Large intestine (tissue), 12 donors: ENCODE measurements around the gene ZNF287. TPM values are rescaled to one million over a fixed set of nuclear protein-coding genes. Genes with fewer than 3 reads are reported as not detected.

Source experiments
- DNase-seq, 2 donors: peaks; one replicate each; pipeline versions ENCODE4 v3.0.0 to v3.0.0-alpha.2; 2013
- H3K27ac ChIP-seq: one replicate; pipeline ENCODE4 v1.5.1; 2013; ENCODE audit warnings: low read length
- H3K27me3 ChIP-seq: 2 replicates; pipeline ENCODE4 v1.6.1; 2013; ENCODE audit warnings: low read length; ENCODE audit not compliant: control insufficient read depth, insufficient read depth
- H3K36me3 ChIP-seq: 2 replicates; pipeline ENCODE4 v1.6.1; 2013; ENCODE audit warnings: low read length; ENCODE audit not compliant: control insufficient read depth, insufficient read depth
- H3K4me1 ChIP-seq: one replicate; pipeline ENCODE4 v1.6.1; 2013; ENCODE audit warnings: low read length; ENCODE audit not compliant: control insufficient read depth, insufficient read depth
- H3K4me3 ChIP-seq: one replicate; pipeline ENCODE4 v1.5.1; 2013; ENCODE audit warnings: low read length
- H3K9me3 ChIP-seq: one replicate; pipeline ENCODE4 v1.6.1; 2013; ENCODE audit warnings: mild to moderate bottlenecking, low read depth, low read length, moderate library complexity; ENCODE audit not compliant: control insufficient read depth
- WGBS: methylation state at CpG from one replicate; pipeline ENCODE4 v1.1.5; 2013; ENCODE audit warnings: low lambda C conversion rate; ENCODE audit not compliant: insufficient coverage; 5-methylcytosine and 5-hydroxymethylcytosine counted together
- long read RNA-seq, 11 donors: transcript quantifications; one replicate each; lab custom pipeline, GENCODE V29; 2026
- polyA plus RNA-seq: library from polyadenylated mRNA; unstranded; fragments of 120-200 nt; gene quantifications from one replicate; pipeline ENCODE4 v1.2.1, GENCODE V29; 2013

ZNF287 gene
- 3.7 TPM for polyA plus RNA-seq
- long read RNA-seq, donor 1, result 0 reads
- long read RNA-seq, donor 2, partial matches to known transcripts, result 0 of 3 reads
- long read RNA-seq, donor 2, other reads (novel, unspliced or antisense), result 0 of 3 reads
- long read RNA-seq, donor 3, result 0 reads
- long read RNA-seq, donor 4, result 0 reads
- long read RNA-seq, donor 5, partial matches to known transcripts, result 0 of 1 reads
- long read RNA-seq, donor 5, other reads (novel, unspliced or antisense), result 0 of 1 reads
- long read RNA-seq, donor 6, result 0 reads
- long read RNA-seq, donor 7, partial matches to known transcripts, result 0 of 2 reads
- long read RNA-seq, donor 7, other reads (novel, unspliced or antisense), result 0 of 2 reads
- long read RNA-seq, donor 8, partial matches to known transcripts, result 0 of 1 reads
- long read RNA-seq, donor 8, other reads (novel, unspliced or antisense), result 0 of 1 reads
- long read RNA-seq, donor 9, result 0 reads
- long read RNA-seq, donor 10, partial matches to known transcripts, result 0 of 2 reads
- long read RNA-seq, donor 10, other reads (novel, unspliced or antisense), result 0 of 2 reads
- long read RNA-seq, donor 11, partial matches to known transcripts, result 0 of 1 reads
- long read RNA-seq, donor 11, other reads (novel, unspliced or antisense), result 0 of 1 reads

DNA sequence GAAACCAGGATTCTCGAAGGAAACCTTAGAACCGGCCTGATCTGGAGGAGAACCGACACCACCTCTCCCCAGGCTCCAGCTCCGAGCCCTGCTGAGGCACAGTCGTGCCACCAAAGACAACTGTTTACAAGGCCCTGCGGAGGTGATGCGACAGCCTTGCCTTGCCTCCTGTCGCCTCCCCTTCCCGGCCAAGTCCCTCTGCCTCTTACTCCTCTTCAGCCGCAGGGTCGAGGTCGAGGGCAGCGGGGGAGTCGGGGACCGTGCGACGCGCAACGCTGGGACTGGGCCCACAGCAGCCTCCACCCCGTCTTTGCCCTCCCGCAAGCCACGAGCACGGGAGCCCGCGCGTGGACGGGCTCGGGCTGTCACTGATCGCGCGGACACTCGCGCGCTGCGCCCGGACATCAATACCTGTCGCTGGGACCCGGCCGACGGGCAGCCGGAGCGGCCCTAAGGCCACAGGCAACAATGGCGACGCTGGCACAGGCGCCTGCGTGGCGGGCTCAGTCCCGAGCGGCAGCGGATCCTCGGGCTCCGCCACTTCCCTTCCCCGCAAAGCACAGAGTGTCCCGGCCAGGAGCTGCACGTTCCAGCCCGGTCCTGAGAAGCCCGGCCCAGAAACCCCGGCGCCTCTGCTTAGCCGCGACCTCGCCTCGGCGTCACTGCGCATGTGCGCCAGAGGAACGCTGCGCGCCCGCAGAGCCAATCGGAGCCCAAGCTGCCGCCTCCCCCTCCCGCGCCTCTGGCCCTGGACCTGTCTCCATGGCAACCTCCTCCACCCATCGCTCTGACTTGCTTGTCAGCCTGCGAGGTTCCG, at the start of gene ZNF287:
Gene ZNF287, minus strand, starts transcription at position 664 of the 817 bp plus-strand sequence. CDS start 1,473 bp downstream, outside the sequence.
- H3K4me1 ChIP-seq, result peaks cover 2% of the 10 kb centered on the region
- peak; percentile 90 for DNase-seq
- H3K9me3 ChIP-seq, result no peaks in the 10 kb centered on the region
- peak within 1 kb of the TSS; percentile 82 for H3K4me3 ChIP-seq
- H3K36me3 ChIP-seq, result peaks cover 9% of the 10 kb centered on the region
- peak within 1 kb of the TSS; percentile 29 for H3K27ac ChIP-seq
- H3K27me3 ChIP-seq, result peaks cover 7% of the 10 kb centered on the region
- no CpG with 5 or more reads among the region's 77 CpGs for WGBS

GRCh38 chr17:16617481-16618060, 48.6 kb upstream of the ZNF287 start:
- Histone ChIP-seq H3K9me3 (peaks cover 33% of the 10 kb centered on the region), H3K36me3 (no peaks in the 10 kb centered on the region), H3K27me3 (no peaks in the 10 kb centered on the region), H3K4me1 (no peaks in the 10 kb centered on the region), H3K27ac (no peak overlapping the region), H3K4me3 (no peak overlapping the region)
- WGBS, result no CpG with 5 or more reads among the region's 53 CpGs
- no peak for DNase-seq

DNA sequence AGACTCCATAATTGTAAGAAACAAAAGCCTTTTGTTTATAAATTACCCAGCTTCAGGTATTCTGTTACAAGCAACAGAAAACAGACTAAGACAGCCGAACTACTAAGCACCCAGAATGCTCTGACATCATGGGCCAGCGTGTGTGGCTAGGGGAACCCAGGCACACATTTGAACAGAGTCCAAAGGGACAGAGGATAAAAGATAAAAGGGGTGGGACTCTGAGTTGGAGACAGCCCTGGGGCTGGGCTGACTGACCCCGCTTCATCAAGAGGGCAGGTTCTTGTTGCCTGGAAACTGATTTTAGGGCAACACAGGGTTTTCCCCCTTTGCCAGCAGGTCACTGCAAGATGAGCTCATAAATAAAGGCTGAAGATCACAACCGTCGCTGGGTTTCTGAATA, 30.5 kb upstream of the ZNF287 start:
- peaks cover 11% of the 10 kb centered on the region for H3K4me1 ChIP-seq
- no CpG with 5 or more reads among the region's 5 CpGs for WGBS
- no peak overlapping the region for H3K4me3 ChIP-seq
- no peaks in the 10 kb centered on the region for H3K27me3 ChIP-seq
- DNase-seq, result peak; percentile 78 to 93
- H3K27ac ChIP-seq, result no peak overlapping the region
- no peaks in the 10 kb centered on the region for H3K36me3 ChIP-seq
- peaks cover 2% of the 10 kb centered on the region for H3K9me3 ChIP-seq

- Histone ChIP-seq H3K9me3 (peaks cover 2% of the 10 kb centered on the region), H3K4me3 (no peak overlapping the region), H3K36me3 (no peaks in the 10 kb centered on the region), H3K27me3 (peaks cover 5% of the 10 kb centered on the region), H3K27ac (no peak overlapping the region), H3K4me1 (no peaks in the 10 kb centered on the region)
- WGBS, result 50% methylated on average over 1 of the region's 2 CpGs
- DNase-seq, result peak in 1 of 2 donors; percentile 54
These were observed 24.5 kb upstream of the ZNF287 start for GRCh38 chr17:16593356-16594102.

GRCh38 chr17:16589097-16589969, 20.3 kb upstream of the ZNF287 start:
- Histone ChIP-seq H3K4me1 (no peaks in the 10 kb centered on the region), H3K9me3 (no peaks in the 10 kb centered on the region), H3K4me3 (peak overlapping the region; percentile 71), H3K27ac (no peak overlapping the region), H3K27me3 (peaks cover 18% of the 10 kb centered on the region), H3K36me3 (no peaks in the 10 kb centered on the region)
- peak; percentile 85 to 87 for DNase-seq
- WGBS, result 100% methylated on average over 2 of the region's 53 CpGs

- Histone ChIP-seq H3K9me3 (no peaks in the 10 kb centered on the region), H3K4me3 (no peak overlapping the region), H3K27ac (no peak overlapping the region), H3K4me1 (no peaks in the 10 kb centered on the region), H3K36me3 (no peaks in the 10 kb centered on the region), H3K27me3 (peaks cover 21% of the 10 kb centered on the region)
- no peak for DNase-seq
- WGBS, result no CpG with 5 or more reads among the region's 4 CpGs
These were observed 16.8 kb upstream of the ZNF287 start for GRCh38 chr17:16585796-16586195.

- no peak overlapping the region for H3K27ac ChIP-seq
- peak overlapping the region; percentile 41 for H3K4me3 ChIP-seq
- DNase-seq, result peak; percentile 87 to 91
- 40% methylated on average over 1 of the region's 39 CpGs for WGBS
- no peaks in the 10 kb centered on the region for H3K36me3 ChIP-seq
- H3K4me1 ChIP-seq, result no peaks in the 10 kb centered on the region
- peaks cover 24% of the 10 kb centered on the region for H3K27me3 ChIP-seq
- no peaks in the 10 kb centered on the region for H3K9me3 ChIP-seq
These were observed 15.4 kb upstream of the ZNF287 start for GRCh38 chr17:16584273-16584995.

DNA sequence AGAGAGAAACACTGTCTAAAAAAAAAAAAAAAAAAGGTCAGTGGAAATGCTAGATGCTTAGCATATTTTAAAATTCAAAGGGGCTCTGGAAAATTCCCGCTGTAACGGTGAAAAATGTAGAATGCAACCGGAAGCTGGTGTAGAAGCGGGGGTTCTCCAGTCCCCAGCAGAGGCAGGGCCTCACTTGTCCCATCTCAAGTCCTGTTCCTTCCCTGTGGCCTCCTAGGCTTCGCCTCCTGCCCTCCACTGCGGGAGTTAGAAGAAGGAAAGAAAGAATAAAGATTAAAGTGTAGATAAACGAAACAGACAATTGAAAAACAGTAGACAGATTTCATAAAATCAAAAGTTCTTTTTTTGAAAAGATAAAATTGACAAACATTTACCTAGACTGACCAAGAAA, 14.8 kb upstream of the ZNF287 start:
- DNase-seq, result no peak
- Histone ChIP-seq H3K4me3 (no peak overlapping the region), H3K4me1 (no peaks in the 10 kb centered on the region), H3K36me3 (no peaks in the 10 kb centered on the region), H3K27me3 (peaks cover 22% of the 10 kb centered on the region), H3K27ac (no peak overlapping the region), H3K9me3 (no peaks in the 10 kb centered on the region)
- 50% methylated on average over 1 of the region's 7 CpGs for WGBS
